HEK293 (cell line): Measurements from ENCODE around the gene NUDT22.

ENCODE experiments used
- BCL11A ChIP-seq: fragments of 450-650 bp; formaldehyde crosslinking; IDR thresholded peaks from 2 replicates; pipeline ENCODE4 v1.5.1; 2016; ENCODE audit warnings: low read depth, missing biosample characterization, missing genetic modification characterization
- ELK4 ChIP-seq: IDR thresholded peaks from 2 replicates; pipeline ENCODE4 v1.6.1; 2011; ENCODE audit warnings: mild to moderate bottlenecking, low read depth, low read length, borderline replicate concordance
- YY1 ChIP-seq: fragments of 450-650 bp; formaldehyde crosslinking; IDR thresholded peaks from 2 replicates; pipeline ENCODE4 v1.5.1; 2018; ENCODE audit warnings: missing biosample characterization, missing genetic modification characterization
- ZNF510 ChIP-seq: fragments of 450-650 bp; formaldehyde crosslinking; IDR thresholded peaks from 2 replicates; pipeline ENCODE4 v1.5.1; 2018; ENCODE audit warnings: mild to moderate bottlenecking, missing genetic modification characterization, missing biosample characterization; ENCODE audit not compliant: insufficient replicate concordance

GRCh38 chr11:64224891-64225607 lies 1.0 kb upstream of the NUDT22 start:
- no peak for TF ChIP-seq ZNF510 (tag by site-specific recombination)
- TF ChIP-seq YY1 (tag by site-specific recombination) = no peak
- no peak for TF ChIP-seq BCL11A
- TF ChIP-seq ELK4 = no peak
